Myocyte (in vitro differentiated cells): ENCODE measurements around the gene HELZ2. TPM values are rescaled to one million over a fixed set of nuclear protein-coding genes. Genes with fewer than 3 reads are reported as not detected.

Experiments
- DNase-seq: peaks from one replicate; pipeline ENCODE4 v3.0.0-alpha.2; 2012; ENCODE audit warnings: low read depth
- total RNA-seq: library from RNA; depleted of rRNA; stranded (reverse); fragments of >200 nt; gene quantifications from 2 replicates; pipeline ENCODE4 v1.2.3, GENCODE V29; 2014

Gene HELZ2
- total RNA-seq, 1 donor from 2014 or later, result 15.5 TPM

DNA sequence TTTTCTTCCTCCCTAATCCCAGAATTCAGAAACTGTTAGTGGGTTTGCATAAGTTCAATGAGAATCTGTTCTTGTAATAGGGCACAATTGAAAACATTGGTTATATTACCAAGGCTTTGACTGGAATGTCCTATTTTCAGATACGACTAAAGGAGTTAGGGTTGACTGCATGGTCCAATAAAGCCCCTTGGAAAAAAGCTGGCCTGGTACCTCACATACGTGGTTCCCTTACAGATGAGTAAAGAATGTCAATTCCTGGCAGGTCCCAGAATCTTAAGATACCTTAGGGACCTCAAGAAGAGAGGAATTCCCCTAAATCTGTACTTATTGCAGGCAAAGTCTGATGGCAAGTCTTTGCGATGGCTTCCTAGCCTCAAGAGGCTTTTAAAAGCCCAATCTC, 48.9 kb downstream of the HELZ2 start:
- no peak for DNase-seq

Other genes with a start within 250 kb of the HELZ2 start
- not detected in 2 replicates for gene CHRNA4, start 212.9 kb downstream of the HELZ2 start, total RNA-seq
- not detected in 2 replicates for gene KCNQ2, start 101.6 kb downstream of the HELZ2 start, total RNA-seq
- 456 and 555 TPM in 2 replicates for gene EEF1A2, start 75.2 kb downstream of the HELZ2 start, total RNA-seq
- 230 and 275 TPM in 2 replicates for gene PPDPF, start 53.5 kb downstream of the HELZ2 start, total RNA-seq
- 2.1 and 5.2 TPM in 2 replicates for gene PTK6, start 36.9 kb downstream of the HELZ2 start, total RNA-seq
- gene SRMS, start 26.5 kb downstream of the HELZ2 start, total RNA-seq, result not detected in 2 replicates
- 0.75 TPM in 1 of 2 replicates, not detected in the other for gene FNDC11, start 20.1 kb downstream of the HELZ2 start, total RNA-seq
- 12.4 and 14.3 TPM in 2 replicates for gene GMEB2, start 52.9 kb upstream of the HELZ2 start, total RNA-seq
- gene STMN3, start 79.2 kb upstream of the HELZ2 start, total RNA-seq, result 13.8 and 14.7 TPM in 2 replicates
- gene RTEL1, start 84.1 kb upstream of the HELZ2 start, total RNA-seq, result 12.2 and 16.6 TPM in 2 replicates
- 4.9 and 5.2 TPM in 2 replicates for gene TNFRSF6B, start 122.4 kb upstream of the HELZ2 start, total RNA-seq
- gene ARFRP1, start 133.7 kb upstream of the HELZ2 start, total RNA-seq, result 47.1 and 63.1 TPM in 2 replicates
- 21.4 and 33.2 TPM in 2 replicates for gene ZGPAT, start 133.8 kb upstream of the HELZ2 start, total RNA-seq
- gene LIME1, start 162.4 kb upstream of the HELZ2 start, total RNA-seq, result 9.4 and 13.6 TPM in 2 replicates
- gene SLC2A4RG, start 165.5 kb upstream of the HELZ2 start, total RNA-seq, result 96.8 and 104 TPM in 2 replicates